MM.1S (cell line): ENCODE measurements around the gene PIWIL1.

Experiments
- EZH2 ChIP-seq: fragments of 300-600 bp; sonication (generic); optimal IDR thresholded peaks from 2 replicates; pipeline ENCODE3; 2017; ENCODE audit warnings: low read depth, mild to moderate bottlenecking, antibody characterized with exemption, low read length, mixed read lengths
- EZH2phosphoT487 ChIP-seq: fragments of 300-600 bp; sonication (generic); IDR thresholded peaks from 2 replicates; pipeline ENCODE4 v1.6.1; 2018; ENCODE audit warnings: antibody characterized with exemption, low read length
- TF ChIP-seq, protein P1 (sequence below): fragments of 300-600 bp; sonication (generic); IDR thresholded peaks from 2 replicates; pipeline ENCODE4 v1.5.1; 2016; ENCODE audit warnings: antibody characterized with exemption, low read length, mixed read lengths

DNA sequence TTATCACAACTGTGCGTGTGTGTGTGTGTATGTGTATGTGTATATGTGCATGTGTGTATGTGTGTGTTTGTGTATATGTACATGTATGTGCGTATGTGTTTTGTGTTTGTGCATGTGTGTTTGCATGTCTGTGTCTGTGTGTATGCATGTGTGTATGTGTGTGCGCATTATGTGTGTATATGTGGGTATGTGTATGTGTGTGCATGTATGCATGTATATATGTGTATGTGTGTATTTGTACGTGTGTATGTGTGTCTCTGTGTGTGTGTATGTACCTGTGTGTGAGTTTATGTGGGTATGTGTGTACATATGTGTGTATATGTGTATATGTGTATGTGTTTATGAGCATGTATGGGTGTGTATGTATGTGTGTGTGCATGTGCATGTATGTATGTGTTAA is 37.6 kb upstream of the PIWIL1 start:
- TF ChIP-seq EZH2 (no peak), EZH2phosphoT487 (no peak)
- TF ChIP-seq, protein P1, sequence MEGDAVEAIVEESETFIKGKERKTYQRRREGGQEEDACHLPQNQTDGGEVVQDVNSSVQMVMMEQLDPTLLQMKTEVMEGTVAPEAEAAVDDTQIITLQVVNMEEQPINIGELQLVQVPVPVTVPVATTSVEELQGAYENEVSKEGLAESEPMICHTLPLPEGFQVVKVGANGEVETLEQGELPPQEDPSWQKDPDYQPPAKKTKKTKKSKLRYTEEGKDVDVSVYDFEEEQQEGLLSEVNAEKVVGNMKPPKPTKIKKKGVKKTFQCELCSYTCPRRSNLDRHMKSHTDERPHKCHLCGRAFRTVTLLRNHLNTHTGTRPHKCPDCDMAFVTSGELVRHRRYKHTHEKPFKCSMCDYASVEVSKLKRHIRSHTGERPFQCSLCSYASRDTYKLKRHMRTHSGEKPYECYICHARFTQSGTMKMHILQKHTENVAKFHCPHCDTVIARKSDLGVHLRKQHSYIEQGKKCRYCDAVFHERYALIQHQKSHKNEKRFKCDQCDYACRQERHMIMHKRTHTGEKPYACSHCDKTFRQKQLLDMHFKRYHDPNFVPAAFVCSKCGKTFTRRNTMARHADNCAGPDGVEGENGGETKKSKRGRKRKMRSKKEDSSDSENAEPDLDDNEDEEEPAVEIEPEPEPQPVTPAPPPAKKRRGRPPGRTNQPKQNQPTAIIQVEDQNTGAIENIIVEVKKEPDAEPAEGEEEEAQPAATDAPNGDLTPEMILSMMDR: no peak
